ENCODE results near the gene COL16A1. TPM values are rescaled to one million over a fixed set of nuclear protein-coding genes. Genes with fewer than 3 reads are reported as not detected.

The COL16A1 gene
- total RNA-seq, 1 donor from 2014 or later, result 339 TPM

- Histone ChIP-seq H3K27ac (no peak overlapping the region), H3K36me3 (peaks cover 22 to 65% of the 10 kb centered on the region in 2 donors), H3K9me3 (no peaks in the 10 kb centered on the region), H3K4me3 (no peak overlapping the region), H3K4me1 (no peaks in the 10 kb centered on the region), H3K27me3 (no peaks in the 10 kb centered on the region)
- TF ChIP-seq CTCF (IDR thresholded peaks at IDR 0.05), result no peak
- intact Hi-C loops (cut with DNase I), result no loop called here
- DNase-seq (ENCODE audit: low spot score in 2 of 2), result no peak
These were observed 24.1 kb downstream of the COL16A1 start for GRCh38 chr1:31679676-31680230.

DNA sequence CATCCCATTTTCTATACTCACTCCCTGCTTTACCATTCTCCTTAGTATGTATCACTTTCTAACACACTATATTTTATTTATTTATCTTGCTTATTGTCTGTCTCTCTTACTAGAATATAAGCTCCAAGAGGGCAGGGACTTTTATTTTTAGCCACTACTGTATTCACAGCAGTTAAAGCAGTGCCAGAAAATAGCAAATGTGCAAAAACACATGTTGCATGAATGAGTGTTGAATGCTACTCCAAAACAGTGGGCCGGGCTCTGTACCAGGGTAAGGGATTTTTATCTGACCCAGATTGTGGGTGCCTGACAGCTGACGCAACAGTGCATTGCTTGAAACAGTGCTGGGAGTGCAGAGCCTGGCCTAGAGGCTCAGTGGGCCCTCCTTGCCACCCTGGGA is 24.7 kb downstream of the COL16A1 start:
- no peaks in the 10 kb centered on the region for H3K4me1 ChIP-seq
- H3K4me3 ChIP-seq, result no peak overlapping the region
- no peak for TF ChIP-seq CTCF (IDR thresholded peaks at IDR 0.05)
- no peak overlapping the region for H3K27ac ChIP-seq
- intact Hi-C loops (cut with DNase I), result no loop called here
- no peaks in the 10 kb centered on the region for H3K27me3 ChIP-seq
- no peaks in the 10 kb centered on the region for H3K9me3 ChIP-seq
- DNase-seq (ENCODE audit: low spot score in 2 of 2), result no peak
- H3K36me3 ChIP-seq, result peaks cover 16 to 58% of the 10 kb centered on the region in 2 donors

- TF ChIP-seq CTCF (IDR thresholded peaks at IDR 0.05), result no peak
- Histone ChIP-seq H3K4me3 (no peak overlapping the region), H3K27ac (no peak overlapping the region), H3K36me3 (peaks cover 11 to 54% of the 10 kb centered on the region in 2 donors), H3K27me3 (no peaks in the 10 kb centered on the region), H3K9me3 (no peaks in the 10 kb centered on the region), H3K4me1 (no peaks in the 10 kb centered on the region)
- intact Hi-C loops (cut with DNase I), result no loop called here
- no peak for DNase-seq (ENCODE audit: low spot score in 2 of 2)
These were observed 25.1 kb downstream of the COL16A1 start for GRCh38 chr1:31678681-31679080.

DNA sequence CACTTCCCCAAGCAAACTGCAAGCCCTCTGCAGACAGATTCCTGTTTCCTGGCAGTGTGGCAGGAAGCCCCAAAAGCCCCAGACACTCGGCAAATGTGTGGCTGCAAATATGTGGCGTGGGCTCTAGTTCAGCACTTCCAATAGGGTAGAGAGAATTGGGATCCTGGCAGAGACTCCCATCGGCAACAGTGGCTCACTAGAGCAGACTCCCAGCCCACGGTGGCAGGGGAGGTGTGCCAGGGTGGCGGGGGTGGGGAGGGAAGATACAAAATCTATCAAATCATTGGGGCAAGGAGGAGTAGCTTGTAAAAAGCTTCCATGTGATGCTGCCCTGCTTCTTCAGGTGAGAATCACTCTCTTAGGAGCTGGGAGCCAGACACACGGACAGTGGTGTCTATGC is 25.9 kb downstream of the COL16A1 start:
- DNase-seq (ENCODE audit: low spot score in 2 of 2), result no peak
- no peak overlapping the region for H3K27ac ChIP-seq
- TF ChIP-seq CTCF (IDR thresholded peaks at IDR 0.05), result no peak
- H3K9me3 ChIP-seq, result no peaks in the 10 kb centered on the region
- H3K4me1 ChIP-seq, result peaks cover 0 to 2% of the 10 kb centered on the region in 2 donors
- H3K36me3 ChIP-seq, result peaks cover 8 to 47% of the 10 kb centered on the region in 2 donors
- no peak overlapping the region for H3K4me3 ChIP-seq
- no peaks in the 10 kb centered on the region for H3K27me3 ChIP-seq
- intact Hi-C loops (cut with DNase I), result no loop called here

- Histone ChIP-seq H3K27ac (no peak overlapping the region), H3K36me3 (peaks cover 8 to 41% of the 10 kb centered on the region in 2 donors), H3K9me3 (no peaks in the 10 kb centered on the region), H3K4me3 (no peak overlapping the region), H3K4me1 (peaks cover 0 to 6% of the 10 kb centered on the region in 2 donors), H3K27me3 (no peaks in the 10 kb centered on the region)
- TF ChIP-seq CTCF (IDR thresholded peaks at IDR 0.05), result no peak
- DNase-seq (ENCODE audit: low spot score in 2 of 2), result no peak
- intact Hi-C loops (cut with DNase I), result no loop called here
These were observed 26.4 kb downstream of the COL16A1 start for GRCh38 chr1:31677401-31677800.

DNA sequence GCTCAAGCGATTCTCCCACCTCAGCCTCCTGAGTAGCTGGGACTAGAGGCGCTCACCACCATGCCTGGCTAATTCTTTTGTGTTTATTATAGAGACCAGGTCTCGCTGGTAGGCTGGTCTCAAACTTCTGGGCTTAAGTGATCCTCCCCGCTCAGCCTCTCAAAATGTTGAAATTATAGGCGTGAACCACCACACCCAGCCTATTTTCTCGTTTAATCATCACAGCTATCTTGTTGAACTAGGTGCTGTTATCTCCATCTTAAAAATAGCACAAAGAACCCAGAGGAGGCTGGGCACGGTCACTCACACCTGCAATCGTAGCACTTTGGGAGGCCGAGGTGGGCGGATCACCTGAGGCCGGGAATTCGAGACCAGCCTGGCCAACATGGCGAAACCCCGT is 28.1 kb downstream of the COL16A1 start:
- intact Hi-C loops (cut with DNase I), result no loop called here
- H3K9me3 ChIP-seq, result no peaks in the 10 kb centered on the region
- peaks cover 5 to 38% of the 10 kb centered on the region in 2 donors for H3K36me3 ChIP-seq
- no peak overlapping the region for H3K4me3 ChIP-seq
- H3K27me3 ChIP-seq, result no peaks in the 10 kb centered on the region
- H3K4me1 ChIP-seq, result peaks cover 0 to 16% of the 10 kb centered on the region in 2 donors
- no peak for DNase-seq (ENCODE audit: low spot score in 2 of 2)
- no peak overlapping the region for H3K27ac ChIP-seq
- TF ChIP-seq CTCF (IDR thresholded peaks at IDR 0.05), result no peak
